NCI-H2029 treated with DMSO at 0.1 percent for 48 hours (cell line): ENCODE data around the gene RASD2.

ENCODE experiments used
- DNase-seq: peaks from one replicate; lab custom pipeline; 2025; lab: John Stamatoyannopoulos, UW

Gene RASD2

GRCh38 chr22:35582861-35583670 is 42.4 kb downstream of the RASD2 start:
- peak; percentile 52 for DNase-seq

GRCh38 chr22:35586771-35587170 is 46.1 kb downstream of the RASD2 start:
- no peak for DNase-seq

- DNase-seq: peak; percentile 51
Observed at GRCh38 chr22:35587447-35587870, 46.8 kb downstream of the RASD2 start.

GRCh38 chr22:35587896-35588295 is 47.3 kb downstream of the RASD2 start:
- DNase-seq: no peak

GRCh38 chr22:35589071-35589755 is 48.6 kb downstream of the RASD2 start:
- DNase-seq: no peak

- no peak for DNase-seq
Observed at GRCh38 chr22:35589756-35590093, 49.1 kb downstream of the RASD2 start.

GRCh38 chr22:35590634-35591295 is 50.1 kb downstream of the RASD2 start:
- no peak for DNase-seq

- DNase-seq: no peak
Observed at GRCh38 chr22:35591714-35592417, 51.2 kb downstream of the RASD2 start.

GRCh38 chr22:35592418-35592967 is 51.9 kb downstream of the RASD2 start:
- DNase-seq: no peak

- no peak for DNase-seq
Observed at GRCh38 chr22:35593071-35593890, 52.6 kb downstream of the RASD2 start.

GRCh38 chr22:35593891-35594470 is 53.4 kb downstream of the RASD2 start:
- no peak for DNase-seq

- no peak for DNase-seq
Observed at GRCh38 chr22:35594686-35595085, 54.1 kb downstream of the RASD2 start.

- DNase-seq: no peak
Observed at GRCh38 chr22:35596821-35597220, 56.2 kb downstream of the RASD2 start.

- no peak for DNase-seq
Observed at GRCh38 chr22:35597692-35598395, 57.2 kb downstream of the RASD2 start.

GRCh38 chr22:35598396-35598710 is 57.7 kb downstream of the RASD2 start:
- DNase-seq: no peak

GRCh38 chr22:35599364-35599763 is 58.7 kb downstream of the RASD2 start:
- DNase-seq: no peak

- no peak for DNase-seq
Observed at GRCh38 chr22:35600476-35600875, 59.8 kb downstream of the RASD2 start.

- DNase-seq: no peak
Observed at GRCh38 chr22:35601013-35601580, 60.5 kb downstream of the RASD2 start.

- no peak for DNase-seq
Observed at GRCh38 chr22:35601743-35602615, 61.3 kb downstream of the RASD2 start.
